Neural cell (in vitro differentiated cells): ENCODE measurements around the gene OR6N1. TPM values are rescaled to one million over a fixed set of nuclear protein-coding genes. Genes with fewer than 3 reads are reported as not detected.

Experiments
- H2AFZ ChIP-seq: fragments of 200-600, 300-800 bp; sonication (generic), shearing (Covaris generic); 2 replicates; pipeline ENCODE4 v1.6.0; 2014; ENCODE audit warnings: low read depth, mild to moderate bottlenecking, antibody characterized with exemption, low read length, moderate library complexity
- H3F3A ChIP-seq: fragments of 200-600 bp; shearing (Covaris generic); 2 replicates; pipeline ENCODE4 v1.6.1; 2016; ENCODE audit warnings: mild to moderate bottlenecking, moderate library complexity, mixed read lengths, antibody characterized with exemption, low read length; ENCODE audit not compliant: insufficient read depth, poor library complexity, severe bottlenecking
- H3K27ac ChIP-seq: fragments of 200-600, 300-800 bp; sonication (generic), shearing (Covaris generic); 2 replicates; pipeline ENCODE4 v1.5.1; 2014; ENCODE audit warnings: mild to moderate bottlenecking, low read length, moderate library complexity
- H3K27me3 ChIP-seq: fragments of 300-800, 200-600 bp; sonication (generic), shearing (Covaris generic); 2 replicates; pipeline ENCODE4 v1.6.0; 2014; ENCODE audit warnings: mild to moderate bottlenecking, low read depth, low read length, moderate library complexity; ENCODE audit not compliant: insufficient read depth
- H3K36me3 ChIP-seq: fragments of 300-800, 200-600 bp; sonication (generic), shearing (Covaris generic); 2 replicates; pipeline ENCODE4 v1.5.1; 2014; ENCODE audit warnings: mild to moderate bottlenecking, antibody characterized with exemption, low read length, moderate library complexity; ENCODE audit not compliant: insufficient read depth
- H3K4me2 ChIP-seq: fragments of 300-800, 200-600 bp; sonication (generic), shearing (Covaris generic); 2 replicates; pipeline ENCODE4 v1.6.0; 2014; ENCODE audit warnings: mild to moderate bottlenecking, low read length
- H3K4me3 ChIP-seq: fragments of 300-800, 200-600 bp; sonication (generic), shearing (Covaris generic); 2 replicates; pipeline ENCODE4 v1.5.1; 2014; ENCODE audit warnings: mild to moderate bottlenecking, low read length, moderate library complexity
- H3K79me2 ChIP-seq: fragments of 200-600 bp; shearing (Covaris generic); replicated peaks from 2 replicates; pipeline ENCODE4 v1.6.0; 2014; ENCODE audit warnings: mild to moderate bottlenecking, low read length, moderate library complexity; ENCODE audit not compliant: insufficient read depth
- H3K9ac ChIP-seq: fragments of 300-800, 200-600 bp; sonication (generic), shearing (Covaris generic); 2 replicates; pipeline ENCODE4 v1.6.1; 2016; ENCODE audit warnings: mild to moderate bottlenecking, low read length, mixed read lengths
- H3K9me2 ChIP-seq: fragments of 200-600 bp; shearing (Covaris generic); 2 replicates; pipeline ENCODE4 v1.6.1; 2016; ENCODE audit warnings: mild to moderate bottlenecking, low read length, mixed read lengths; ENCODE audit not compliant: insufficient read depth
- H3K9me3 ChIP-seq: fragments of 200-600, 300-800 bp; sonication (generic), shearing (Covaris generic); 2 replicates; pipeline ENCODE4 v1.6.1; 2016; ENCODE audit warnings: mild to moderate bottlenecking, mixed run types, low read length, moderate library complexity, mixed read lengths
- H4K20me1 ChIP-seq: fragments of 200-600 bp; shearing (Covaris generic); 2 replicates; pipeline ENCODE4 v1.6.1; 2016; ENCODE audit warnings: mild to moderate bottlenecking, mixed run types; ENCODE audit not compliant: insufficient read depth
- CTCF ChIP-seq: fragments of 450-650 bp; IDR thresholded peaks from 2 replicates; pipeline ENCODE4 v1.5.1; 2014; ENCODE audit warnings: antibody characterized with exemption, mild to moderate bottlenecking, moderate library complexity; ENCODE audit not compliant: poor library complexity, severe bottlenecking
- EP300 ChIP-seq: fragments of 450-650 bp; conservative IDR thresholded peaks from 2 replicates; pipeline ENCODE4 v1.6.1; 2014; ENCODE audit warnings: antibody characterized with exemption, mild to moderate bottlenecking, moderate library complexity; ENCODE audit not compliant: poor library complexity, severe bottlenecking
- EZH2 ChIP-seq: fragments of 200-600, 300-800 bp; shearing (Covaris generic), sonication (generic); IDR thresholded peaks from 2 replicates; pipeline ENCODE4 v1.6.1; 2014; ENCODE audit warnings: antibody characterized with exemption, low read length, borderline replicate concordance, mild to moderate bottlenecking; ENCODE audit not compliant: insufficient read depth, poor library complexity, severe bottlenecking
- MXI1 ChIP-seq: fragments of 450-650 bp; conservative IDR thresholded peaks from 2 replicates; pipeline ENCODE4 v1.6.1; 2014; ENCODE audit warnings: antibody characterized with exemption, mild to moderate bottlenecking; ENCODE audit not compliant: poor library complexity, severe bottlenecking
- POLR2AphosphoS5 ChIP-seq: IDR thresholded peaks from 2 replicates; pipeline ENCODE4 v1.6.1; 2012
- RAD21 ChIP-seq: fragments of 450-650 bp; conservative IDR thresholded peaks from 2 replicates; pipeline ENCODE4 v1.6.1; 2014; ENCODE audit warnings: antibody characterized with exemption, mild to moderate bottlenecking, moderate library complexity
- REST ChIP-seq: IDR thresholded peaks from 2 replicates; pipeline ENCODE4 v1.6.1; 2012; ENCODE audit warnings: borderline replicate concordance
- SMC3 ChIP-seq: fragments of 450-650 bp; conservative IDR thresholded peaks from 2 replicates; pipeline ENCODE4 v1.6.1; 2014; ENCODE audit warnings: antibody characterized with exemption, mild to moderate bottlenecking, moderate library complexity; ENCODE audit not compliant: poor library complexity
- TAF1 ChIP-seq: IDR thresholded peaks from 2 replicates; pipeline ENCODE4 v1.6.1; 2012; ENCODE audit warnings: low read depth
- polyA plus RNA-seq: library from polyadenylated mRNA; depleted of rRNA; stranded (reverse); fragments of >200 nt; gene quantifications from 2 replicates; pipeline ENCODE4 v1.2.3, GENCODE V29; 2014

Gene OR6N1
- polyA plus RNA-seq, 1 donor from 2014 or later: not detected

GRCh38 chr1:158806916-158807536 lies 35.0 kb upstream of the OR6N1 start:
- Histone ChIP-seq H3K9ac (no peak overlapping the region), H3K9me2 (no peaks in the 10 kb centered on the region), H3K79me2 (no peaks in the 10 kb centered on the region), H3K27ac (no peak overlapping the region), H3F3A (no peaks in the 10 kb centered on the region), H3K27me3 (no peaks in the 10 kb centered on the region), H3K36me3 (no peaks in the 10 kb centered on the region), H3K9me3 (no peaks in the 10 kb centered on the region), H3K4me2 (no peak overlapping the region), H2AFZ (no peak overlapping the region), H3K4me3 (no peak overlapping the region), H4K20me1 (no peaks in the 10 kb centered on the region)
- no peak for TF ChIP-seq TAF1
- no peak for TF ChIP-seq EP300
- no peak for TF ChIP-seq RAD21
- TF ChIP-seq MXI1: no peak
- no peak for TF ChIP-seq SMC3
- no peak for TF ChIP-seq EZH2
- TF ChIP-seq REST: no peak
- no peak for TF ChIP-seq POLR2AphosphoS5
- no peak for TF ChIP-seq CTCF

GRCh38 chr1:158803678-158804077 lies 31.7 kb upstream of the OR6N1 start:
- no peaks in the 10 kb centered on the region for H3K27me3 ChIP-seq
- no peaks in the 10 kb centered on the region for H4K20me1 ChIP-seq
- no peaks in the 10 kb centered on the region for H3K9me2 ChIP-seq
- no peak overlapping the region for H3K4me3 ChIP-seq
- no peaks in the 10 kb centered on the region for H3K36me3 ChIP-seq
- H3K27ac ChIP-seq: no peak overlapping the region
- no peaks in the 10 kb centered on the region for H3F3A ChIP-seq
- H3K9ac ChIP-seq: no peak overlapping the region
- no peak overlapping the region for H2AFZ ChIP-seq
- no peaks in the 10 kb centered on the region for H3K79me2 ChIP-seq
- TF ChIP-seq RAD21 (no peak), POLR2AphosphoS5 (no peak), SMC3 (no peak)
- H3K4me2 ChIP-seq: no peak overlapping the region
- H3K9me3 ChIP-seq: no peaks in the 10 kb centered on the region

- Histone ChIP-seq H3K27ac (no peak overlapping the region), H3K4me2 (no peak overlapping the region), H3K4me3 (no peak overlapping the region), H2AFZ (no peak overlapping the region), H3K9me3 (no peaks in the 10 kb centered on the region), H3K9me2 (no peaks in the 10 kb centered on the region), H3F3A (no peaks in the 10 kb centered on the region), H4K20me1 (no peaks in the 10 kb centered on the region), H3K9ac (no peak overlapping the region), H3K79me2 (no peaks in the 10 kb centered on the region), H3K27me3 (no peaks in the 10 kb centered on the region), H3K36me3 (no peaks in the 10 kb centered on the region)
- TF ChIP-seq SMC3 (no peak), RAD21 (no peak), MXI1 (no peak), EZH2 (no peak), CTCF (no peak), REST (no peak), POLR2AphosphoS5 (no peak), TAF1 (no peak), EP300 (no peak)
These were observed 29.4 kb upstream of the OR6N1 start for GRCh38 chr1:158801396-158801795.
